C4-2B (cell line): ENCODE results near the gene ENC1.

Experiments used
- ZFX ChIP-seq: fragments of 450-650 bp; IDR thresholded peaks from 2 replicates; pipeline ENCODE4 v1.6.1; 2017
- TF ChIP-seq, protein P1 (sequence below): fragments of 450-650 bp; conservative IDR thresholded peaks from 2 replicates; pipeline ENCODE4 v1.5.1; 2017; ENCODE audit warnings: mild to moderate bottlenecking

DNA sequence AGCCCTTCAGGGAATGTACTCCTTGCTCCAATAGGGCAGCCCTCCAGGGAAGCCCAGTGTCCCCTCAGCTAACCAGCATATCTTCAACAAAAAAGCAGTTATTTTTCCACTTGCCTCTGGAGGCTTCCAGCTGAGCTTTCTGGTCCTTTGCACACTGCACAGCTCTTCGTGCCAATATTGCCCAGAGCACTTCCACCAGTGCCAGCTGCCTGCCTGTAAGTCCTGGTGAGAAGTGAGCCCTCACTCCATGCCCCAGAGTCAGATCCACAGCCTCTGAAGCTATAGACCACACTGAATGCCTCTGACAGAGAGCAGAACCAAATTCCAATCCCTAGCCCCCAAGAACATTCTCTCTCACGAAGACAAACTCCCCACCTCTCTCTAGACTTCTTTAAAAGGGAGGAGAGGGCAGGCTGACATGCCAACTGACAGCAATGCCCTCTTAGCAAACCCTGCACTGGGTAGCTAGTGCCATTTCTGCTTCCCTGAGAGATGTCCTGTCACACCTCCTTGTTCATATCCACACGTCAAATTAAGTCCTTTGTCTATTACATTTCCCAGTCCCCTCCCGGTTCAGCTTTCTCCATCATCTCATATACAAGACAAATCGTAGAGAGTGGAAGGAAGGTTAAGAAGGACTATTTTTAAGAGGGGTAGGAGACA, 31.8 kb upstream of the ENC1 start:
- TF ChIP-seq, protein P1, sequence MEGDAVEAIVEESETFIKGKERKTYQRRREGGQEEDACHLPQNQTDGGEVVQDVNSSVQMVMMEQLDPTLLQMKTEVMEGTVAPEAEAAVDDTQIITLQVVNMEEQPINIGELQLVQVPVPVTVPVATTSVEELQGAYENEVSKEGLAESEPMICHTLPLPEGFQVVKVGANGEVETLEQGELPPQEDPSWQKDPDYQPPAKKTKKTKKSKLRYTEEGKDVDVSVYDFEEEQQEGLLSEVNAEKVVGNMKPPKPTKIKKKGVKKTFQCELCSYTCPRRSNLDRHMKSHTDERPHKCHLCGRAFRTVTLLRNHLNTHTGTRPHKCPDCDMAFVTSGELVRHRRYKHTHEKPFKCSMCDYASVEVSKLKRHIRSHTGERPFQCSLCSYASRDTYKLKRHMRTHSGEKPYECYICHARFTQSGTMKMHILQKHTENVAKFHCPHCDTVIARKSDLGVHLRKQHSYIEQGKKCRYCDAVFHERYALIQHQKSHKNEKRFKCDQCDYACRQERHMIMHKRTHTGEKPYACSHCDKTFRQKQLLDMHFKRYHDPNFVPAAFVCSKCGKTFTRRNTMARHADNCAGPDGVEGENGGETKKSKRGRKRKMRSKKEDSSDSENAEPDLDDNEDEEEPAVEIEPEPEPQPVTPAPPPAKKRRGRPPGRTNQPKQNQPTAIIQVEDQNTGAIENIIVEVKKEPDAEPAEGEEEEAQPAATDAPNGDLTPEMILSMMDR: no peak
- TF ChIP-seq ZFX: no peak
